Uterus (tissue), 4 donors: Measurements from ENCODE around the gene EFS. TPM values are rescaled to one million over a fixed set of nuclear protein-coding genes. Genes with fewer than 3 reads are reported as not detected.
"Not testable (repeated sequence)": the region's sequence is repeated elsewhere in the genome, so short reads cannot be mapped to it uniquely, and the experiment has no call there.

Experiments used
- DNase-seq, 2 donors: peaks; one replicate each; pipeline ENCODE4 v3.0.0-alpha.2; 2019 to 2020
- H3K27ac ChIP-seq, 2 donors: fragments of 200-600 bp; sonication (generic); 1 replicate in 1 of 2; 2 replicates in 1 of 2; pipeline ENCODE4 v1.5.1; 2016 to 2018
- H3K27me3 ChIP-seq, 2 donors: fragments of 200-600 bp; sonication (generic); one replicate each; pipeline ENCODE4 v1.5.1; 2018 to 2019; ENCODE audit warnings: control low read depth in 1 of 2
- H3K36me3 ChIP-seq, 2 donors: fragments of 200-600 bp; sonication (generic); one replicate each; pipeline ENCODE4 v1.5.1; 2019; ENCODE audit warnings: control low read depth in 1 of 2
- H3K4me1 ChIP-seq, 2 donors: fragments of 200-600 bp; sonication (generic); one replicate each; pipeline ENCODE4 v1.5.1; 2018 to 2019; ENCODE audit warnings: control low read depth in 1 of 2
- H3K4me3 ChIP-seq, 2 donors: fragments of 200-600 bp; sonication (generic); 1 replicate in 1 of 2; 2 replicates in 1 of 2; pipeline ENCODE4 v1.5.1; 2018 to 2019; ENCODE audit warnings: mild to moderate bottlenecking in 1 of 2
- H3K9me3 ChIP-seq, 2 donors: fragments of 200-600 bp; sonication (generic); one replicate each; pipeline ENCODE4 v1.5.1; 2019; ENCODE audit warnings: control low read depth in 1 of 2
- CTCF ChIP-seq, 4 experiments: fragments of 200-600 bp in 2 of 4; fragments of 450-650 bp in 2 of 4; sonication (generic) in 2 of 4; IDR thresholded peaks; one replicate each; pipeline ENCODE4 v1.5.1; 2016 to 2019; ENCODE audit warnings: antibody characterized with exemption in 4 of 4, mild to moderate bottlenecking in 2 of 4, moderate library complexity in 1 of 4
- POLR2A ChIP-seq, 2 donors: fragments of 450-650 bp; IDR thresholded peaks; one replicate each; pipeline ENCODE4 v1.6.1; 2016; ENCODE audit warnings: antibody characterized with exemption in 2 of 2, mild to moderate bottlenecking in 1 of 2, moderate library complexity in 1 of 2
- intact Hi-C: fragments of 100-400 bp; cut with DNase I; formaldehyde crosslinking; loops from one replicate; pipeline ENCODE4 v1.15.1; 2023; ENCODE audit warnings: low total_unique reads
- total RNA-seq, 4 donors: library from RNA; depleted of rRNA in 3 of 4; stranded (reverse); fragments of >200 nt in 3 of 4; gene quantifications; one replicate each; pipeline versions ENCODE4 v1.1.0 to v1.2.4, GENCODE V29; 2014 to 2023
- donor health status: DM: yes; HTN: yes; CAD: no.

EFS gene
- total RNA-seq, 4 donors from 2014 or later: 4.1 to 42.4 (median 21.7) TPM

GRCh38 chr14:23389396-23389795 lies 24.4 kb upstream of the EFS start:
- no peak for DNase-seq
- Histone ChIP-seq H3K4me3 (no peak overlapping the region), H3K4me1 (no peaks in the 10 kb centered on the region), H3K27ac (no peak overlapping the region), H3K27me3 (no peaks in the 10 kb centered on the region), H3K36me3 (no peaks in the 10 kb centered on the region), H3K9me3 (no peaks in the 10 kb centered on the region)
- intact Hi-C loops: no loop called here
- TF ChIP-seq POLR2A (IDR thresholded peaks at IDR 0.05): no peak
- no peak for TF ChIP-seq CTCF (IDR thresholded peaks at IDR 0.05)

GRCh38 chr14:23388996-23389395 lies 24.0 kb upstream of the EFS start:
- no peak overlapping the region for H3K4me3 ChIP-seq
- no peaks in the 10 kb centered on the region for H3K36me3 ChIP-seq
- H3K27ac ChIP-seq: no peak overlapping the region
- TF ChIP-seq CTCF (IDR thresholded peaks at IDR 0.05) (no peak), POLR2A (IDR thresholded peaks at IDR 0.05) (no peak)
- no peaks in the 10 kb centered on the region for H3K9me3 ChIP-seq
- no peaks in the 10 kb centered on the region for H3K4me1 ChIP-seq
- no peak for DNase-seq
- no peaks in the 10 kb centered on the region for H3K27me3 ChIP-seq
- intact Hi-C loops: no loop called here

GRCh38 chr14:23387916-23388882 lies 23.2 kb upstream of the EFS start:
- TF ChIP-seq CTCF (IDR thresholded peaks at IDR 0.05) (no peak), POLR2A (IDR thresholded peaks at IDR 0.05) (no peak)
- DNase-seq: no peak
- no peaks in the 10 kb centered on the region for H3K9me3 ChIP-seq

GRCh38 chr14:23386999-23387398 lies 22.0 kb upstream of the EFS start:
- H3K27ac ChIP-seq: no peak overlapping the region
- no peaks in the 10 kb centered on the region for H3K27me3 ChIP-seq
- TF ChIP-seq POLR2A (IDR thresholded peaks at IDR 0.05) (no peak), CTCF (IDR thresholded peaks at IDR 0.05) (no peak)
- no peak overlapping the region for H3K4me3 ChIP-seq
- no peaks in the 10 kb centered on the region for H3K36me3 ChIP-seq
- intact Hi-C loops: no loop called here
- H3K9me3 ChIP-seq: no peaks in the 10 kb centered on the region
- no peak for DNase-seq
- H3K4me1 ChIP-seq: no peaks in the 10 kb centered on the region

More at GRCh38 chr14:23387916-23388882, 23.2 kb upstream of the EFS start:
- Histone ChIP-seq H3K27me3 (no peaks in the 10 kb centered on the region), H3K27ac (no peak overlapping the region), H3K4me3 (no peak overlapping the region), H3K36me3 (no peaks in the 10 kb centered on the region), H3K4me1 (no peaks in the 10 kb centered on the region)
- intact Hi-C loops: no loop called here

GRCh38 chr14:23386266-23386657 lies 21.3 kb upstream of the EFS start:
- H3K9me3 ChIP-seq, DNase-seq, H3K4me3 ChIP-seq, H3K4me1 ChIP-seq, H3K27me3 ChIP-seq, H3K36me3 ChIP-seq, H3K27ac ChIP-seq, intact Hi-C loops: not testable (repeated sequence)
